HepG2 (cell line): ENCODE measurements around the gene SLC25A48. TPM values are rescaled to one million over a fixed set of nuclear protein-coding genes. Genes with fewer than 3 reads are reported as not detected.

Experiments
- BCL3 ChIP-seq: sonication (generic); formaldehyde crosslinking; IDR thresholded peaks from 2 replicates; pipeline ENCODE4 v1.5.1; 2020; ENCODE audit warnings: mild to moderate bottlenecking, missing genetic modification reagents, moderate library complexity
- CREBL2 ChIP-seq: sonication (generic); formaldehyde crosslinking; IDR thresholded peaks from 2 replicates; pipeline ENCODE4 v1.8.1; 2023; ENCODE audit warnings: missing genetic modification reagents, mild to moderate bottlenecking, borderline replicate concordance
- FOXA3 ChIP-seq: IDR thresholded peaks from 2 replicates; pipeline ENCODE4 v1.6.1; 2016; ENCODE audit warnings: missing genetic modification reagents, missing compliant biosample characterization
- NFE2L2 ChIP-seq: fragments of 150-350 bp; IDR thresholded peaks from 2 replicates; pipeline ENCODE4 v1.6.1; 2014; ENCODE audit warnings: low read length
- NFRKB ChIP-seq: fragments of 450-650 bp; IDR thresholded peaks from 2 replicates; pipeline ENCODE4 v1.6.1; 2017
- NR1H2 ChIP-seq: sonication (generic); formaldehyde crosslinking; IDR thresholded peaks from 2 replicates; pipeline ENCODE4 v1.8.1; 2022; ENCODE audit warnings: low read depth, missing genetic modification reagents, borderline replicate concordance
- PAXIP1 ChIP-seq: sonication (generic); formaldehyde crosslinking; conservative IDR thresholded peaks from 2 replicates; pipeline ENCODE4 v1.4.0; 2020; ENCODE audit warnings: mild to moderate bottlenecking, missing genetic modification reagents, moderate library complexity
- PRMT3 ChIP-seq: sonication (generic); formaldehyde crosslinking; IDR thresholded peaks from 2 replicates; pipeline ENCODE4 v1.8.1; 2022; ENCODE audit warnings: low read depth, mild to moderate bottlenecking, moderate library complexity, missing genetic modification reagents, borderline replicate concordance
- TBX2 ChIP-seq: sonication (generic); formaldehyde crosslinking; IDR thresholded peaks from 2 replicates; pipeline ENCODE4 v1.5.0; 2020; ENCODE audit warnings: missing genetic modification reagents, mild to moderate bottlenecking, borderline replicate concordance
- ZNF101 ChIP-seq: sonication (generic); formaldehyde crosslinking; IDR thresholded peaks from 2 replicates; pipeline ENCODE4 v1.4.0; 2020; ENCODE audit warnings: mild to moderate bottlenecking, low read depth, missing genetic modification reagents, borderline replicate concordance
- ZNF275 ChIP-seq: sonication (generic); formaldehyde crosslinking; IDR thresholded peaks from 2 replicates; pipeline ENCODE4 v1.8.0; 2022; ENCODE audit warnings: missing genetic modification reagents, mild to moderate bottlenecking, inconsistent platforms, borderline replicate concordance
- ZNF496 ChIP-seq: sonication (generic); formaldehyde crosslinking; IDR thresholded peaks from 2 replicates; pipeline ENCODE4 v1.8.1; 2023; ENCODE audit warnings: mild to moderate bottlenecking, moderate library complexity, missing genetic modification reagents; ENCODE audit not compliant: insufficient replicate concordance
- ZNF678 ChIP-seq: sonication (generic); formaldehyde crosslinking; IDR thresholded peaks from 2 replicates; pipeline ENCODE4 v1.4.0; 2020; ENCODE audit warnings: mild to moderate bottlenecking, missing genetic modification reagents
- ZNF710 ChIP-seq: sonication (generic); formaldehyde crosslinking; IDR thresholded peaks from 2 replicates; pipeline ENCODE4 v1.5.0; 2020; ENCODE audit warnings: mild to moderate bottlenecking, missing genetic modification reagents, borderline replicate concordance
- ZNF800 ChIP-seq: sonication (generic); formaldehyde crosslinking; IDR thresholded peaks from 2 replicates; pipeline ENCODE4 v1.4.0; 2020; ENCODE audit warnings: missing genetic modification reagents
- ZNF839 ChIP-seq: sonication (generic); formaldehyde crosslinking; IDR thresholded peaks from 2 replicates; pipeline ENCODE4 v1.4.0; 2020; ENCODE audit warnings: missing genetic modification reagents, mild to moderate bottlenecking, borderline replicate concordance
- ZSCAN25 ChIP-seq: sonication (generic); formaldehyde crosslinking; IDR thresholded peaks from 2 replicates; pipeline ENCODE4 v1.8.0; 2022; ENCODE audit warnings: mild to moderate bottlenecking, missing genetic modification reagents
- polyA plus RNA-seq, 8 experiments: library from polyadenylated mRNA; depleted of rRNA in 3 of 8; stranded (reverse) in 7 of 8; unstranded in 1 of 8; fragments of >200 nt; fragmentation: Illumina TruSeq in 4 of 8; extraction: Trizol in 4 of 8; gene quantifications; 2 replicates each; pipeline versions ENCODE4 v1.2.1 to v1.2.3, GENCODE V29; 2011 to 2016; ENCODE audit warnings: low read depth in 4 of 8, missing spikeins in 1 of 8, mixed read lengths in 1 of 8; ENCODE audit not compliant: insufficient read depth in 1 of 8
- total RNA-seq, 5 experiments: library from RNA; depleted of rRNA; stranded (reverse); fragments of >200 nt; fragmentation: Illumina TruSeq; extraction: Trizol; gene quantifications; 2 replicates each; pipeline ENCODE4 v1.2.3, GENCODE V29; 2016; ENCODE audit warnings: low read depth in 1 of 5

SLC25A48 gene
- total and polyA plus RNA-seq, 2 of the 13 experiments (the other 11 are each of a cell fraction or from before 2014, with no cell fraction given), result 0.17 to 4.5 TPM

GRCh38 chr5:135930029-135930948, 95.8 kb downstream of the SLC25A48 start (continued):
- TF ChIP-seq PRMT3 (CRISPR knock-in tag) (no peak), NFRKB (no peak), FOXA3 (CRISPR knock-in tag) (no peak), ZNF800 (CRISPR knock-in tag) (peak; percentile 79), ZNF678 (no peak), PAXIP1 (no peak), CREBL2 (CRISPR knock-in tag) (no peak), ZNF710 (CRISPR knock-in tag) (no peak), NR1H2 (CRISPR knock-in tag) (no peak), BCL3 (CRISPR knock-in tag) (peak; percentile 60; the same call in 1 of the 2 replicates), ZNF275 (no peak), NFE2L2 (no peak), ZNF496 (CRISPR knock-in tag) (no peak), ZSCAN25 (CRISPR knock-in tag) (no peak), ZNF839 (0 out of 2 replicates have a peak, but pooled peaks have one; percentile 44), TBX2 (CRISPR knock-in tag) (peak; percentile 41; the same call in 1 of the 2 replicates), ZNF101 (CRISPR knock-in tag) (no peak; the same call in 1 of the 2 replicates)
